GM06990 (cell line): ENCODE data around the gene MAP3K19.

Experiments used
- DNase-seq: peaks from one replicate; pipeline ENCODE4 v3.0.0-alpha.2; 2011; ENCODE audit not compliant: insufficient read length; ENCODE audit errors: extremely low read depth
- H3K27me3 ChIP-seq: replicated peaks from 2 replicates; pipeline ENCODE4 v1.6.0; 2011; ENCODE audit warnings: low read length; ENCODE audit not compliant: control insufficient read depth, insufficient read depth
- H3K36me3 ChIP-seq: 2 replicates; pipeline ENCODE4 v1.5.1; 2011; ENCODE audit warnings: low read length; ENCODE audit not compliant: control insufficient read depth, insufficient read depth
- H3K4me3 ChIP-seq: replicated peaks from 2 replicates; pipeline ENCODE4 v1.5.1; 2011; ENCODE audit warnings: low read depth, mild to moderate bottlenecking, control low read depth, low read length
- CTCF ChIP-seq: IDR thresholded peaks from 2 replicates; pipeline ENCODE4 v1.5.1; 2011; ENCODE audit warnings: low read length, control low read depth, mild to moderate bottlenecking, inconsistent platforms; ENCODE audit not compliant: insufficient read depth, poor library complexity, severe bottlenecking

The MAP3K19 gene

GRCh38 chr2:134917360-134917865, 129.8 kb downstream of the MAP3K19 start:
- peak; percentile 28 for DNase-seq
- H3K4me3 ChIP-seq, result peak overlapping the region; percentile 66
- H3K36me3 ChIP-seq, result no peaks in the 10 kb centered on the region
- H3K27me3 ChIP-seq, result no peaks in the 10 kb centered on the region
- TF ChIP-seq CTCF, result no peak
